ENCODE measurements around the gene DGCR6L.
"Not testable (repeated sequence)": the region's sequence is repeated elsewhere in the genome, so short reads cannot be mapped to it uniquely, and the experiment has no call there.

Gene DGCR6L

DNA sequence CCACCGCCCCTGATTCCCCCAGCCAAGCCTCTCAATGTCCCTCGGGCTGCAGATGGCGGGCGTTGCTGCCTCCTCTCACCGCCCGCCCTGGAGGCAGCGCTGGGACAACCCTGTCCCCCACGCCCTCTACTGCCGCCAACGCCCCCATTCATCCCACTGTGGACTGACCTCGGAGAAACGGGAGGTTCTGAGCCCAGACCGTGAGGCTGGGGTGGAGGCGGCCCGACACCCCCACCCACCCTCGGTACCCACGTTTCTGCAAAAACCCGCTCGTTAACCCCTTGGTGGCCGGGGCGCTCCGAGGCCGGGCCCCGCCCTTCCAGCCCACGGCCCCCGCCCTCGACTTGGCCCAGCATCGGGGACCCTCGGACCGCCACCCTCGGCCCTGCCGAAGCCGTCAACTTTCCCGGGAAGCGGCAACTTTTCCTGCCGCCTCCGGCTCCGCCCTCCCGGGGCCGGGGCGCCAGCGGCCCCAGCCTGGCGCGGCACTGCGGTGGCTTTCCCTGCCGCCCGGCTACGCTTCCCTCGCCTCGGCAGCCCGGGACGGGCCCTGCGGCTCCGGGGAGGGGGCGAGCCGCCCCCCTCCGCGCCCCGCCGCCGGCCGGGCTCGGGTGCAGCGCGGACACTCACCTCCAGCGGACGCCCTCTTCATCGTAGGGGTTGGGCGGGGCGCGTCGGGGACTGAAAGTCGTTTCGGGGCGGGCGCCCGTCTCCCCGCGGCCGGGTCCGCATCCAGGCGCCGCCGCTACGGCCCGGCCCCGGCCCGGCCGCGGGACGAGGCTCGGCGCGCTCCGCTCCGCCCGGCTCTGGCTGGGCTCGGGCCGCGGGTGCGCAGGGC lies 52.2 kb downstream of the DGCR6L start:
- peak overlapping the region; percentile 23 for H3K27ac ChIP-seq (ENCODE audit: poor library complexity, severe bottlenecking)
- peak overlapping the region; percentile 70 for H3K4me3 ChIP-seq (ENCODE audit: severe bottlenecking)
- ATAC-seq (ENCODE audit: low read depth) (peak; percentile 18), DNase-seq (ENCODE audit: low spot score) (no peak)
- H3K9me3 ChIP-seq (ENCODE audit: severe bottlenecking), result no peaks in the 10 kb centered on the region
- no peaks in the 10 kb centered on the region for H3K4me1 ChIP-seq (ENCODE audit: insufficient read depth, poor library complexity, severe bottlenecking)
- no peak for TF ChIP-seq CTCF (IDR thresholded peaks at IDR 0.05; ENCODE audit: poor library complexity, severe bottlenecking)
- H3K36me3 ChIP-seq (ENCODE audit: low read depth), result no peaks in the 10 kb centered on the region
- no peaks in the 10 kb centered on the region for H3K27me3 ChIP-seq (ENCODE audit: insufficient read depth, poor library complexity, severe bottlenecking)

- not testable (repeated sequence) for H3K36me3 ChIP-seq (ENCODE audit: low read depth); ATAC-seq (ENCODE audit: low read depth); H3K9me3 ChIP-seq (ENCODE audit: severe bottlenecking); DNase-seq (ENCODE audit: low spot score); H3K4me1 ChIP-seq (ENCODE audit: insufficient read depth, poor library complexity, severe bottlenecking); H3K27me3 ChIP-seq (ENCODE audit: insufficient read depth, poor library complexity, severe bottlenecking); H3K27ac ChIP-seq (ENCODE audit: poor library complexity, severe bottlenecking)
- peak overlapping the region; percentile 70 for H3K4me3 ChIP-seq (ENCODE audit: severe bottlenecking)
These were observed 53.0 kb downstream of the DGCR6L start for GRCh38 chr22:20266667-20267440.

DNA sequence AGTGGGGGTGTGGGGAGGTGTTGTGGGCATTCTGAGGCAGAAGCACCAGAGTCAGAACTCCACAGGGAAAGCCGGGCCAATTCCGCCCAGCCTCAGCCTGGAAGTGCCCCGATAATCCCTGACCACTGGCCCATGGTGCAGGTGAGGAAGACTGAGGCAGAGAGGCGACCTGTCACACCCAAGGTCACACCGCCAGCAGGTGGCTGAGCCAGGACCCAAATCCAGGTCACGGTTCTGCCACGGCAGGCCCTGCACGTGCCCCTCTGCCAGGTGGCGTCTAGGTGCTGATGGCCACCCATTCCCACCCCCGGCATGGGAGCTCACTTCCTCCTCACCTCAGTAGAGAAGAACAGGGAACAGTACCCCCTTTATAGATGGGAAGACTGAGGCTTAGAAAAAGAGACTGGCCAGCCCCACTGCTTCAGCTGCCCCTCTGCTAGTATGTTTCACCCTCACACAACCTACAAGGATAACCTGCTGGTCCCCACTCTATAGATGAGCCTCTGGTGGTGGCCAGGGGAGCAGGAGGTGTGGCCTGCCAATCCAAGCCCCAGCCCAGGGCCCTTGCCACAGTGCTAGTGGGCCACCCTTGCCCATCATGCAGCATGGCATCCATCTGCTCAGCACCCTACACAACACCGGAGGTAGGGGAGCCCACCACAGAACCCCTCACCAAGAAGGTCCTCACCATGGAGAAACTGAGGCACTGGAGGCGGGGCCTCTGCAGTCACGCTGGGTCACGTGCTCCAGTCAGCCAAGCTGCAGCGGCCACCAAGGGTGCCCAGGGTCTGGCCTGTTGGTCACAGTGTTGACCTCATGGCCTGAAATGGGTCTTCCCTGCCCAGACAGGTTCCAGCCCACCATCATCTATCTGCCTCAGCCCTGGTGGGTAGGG lies 53.8 kb downstream of the DGCR6L start:
- DNase-seq (ENCODE audit: low spot score); ATAC-seq (ENCODE audit: low read depth); H3K27me3 ChIP-seq (ENCODE audit: insufficient read depth, poor library complexity, severe bottlenecking); H3K36me3 ChIP-seq (ENCODE audit: low read depth); H3K27ac ChIP-seq (ENCODE audit: poor library complexity, severe bottlenecking); H3K9me3 ChIP-seq (ENCODE audit: severe bottlenecking); H3K4me3 ChIP-seq (ENCODE audit: severe bottlenecking); H3K4me1 ChIP-seq (ENCODE audit: insufficient read depth, poor library complexity, severe bottlenecking): not testable (repeated sequence)

GRCh38 chr22:20264614-20265452 lies 55.0 kb downstream of the DGCR6L start:
- DNase-seq (ENCODE audit: low spot score) (no peak), ATAC-seq (ENCODE audit: low read depth) (no peak)
- Histone ChIP-seq H3K27ac (ENCODE audit: poor library complexity, severe bottlenecking) (no peak overlapping the region), H3K4me1 (ENCODE audit: insufficient read depth, poor library complexity, severe bottlenecking) (no peaks in the 10 kb centered on the region), H3K4me3 (ENCODE audit: severe bottlenecking) (no peak overlapping the region), H3K27me3 (ENCODE audit: insufficient read depth, poor library complexity, severe bottlenecking) (no peaks in the 10 kb centered on the region), H3K9me3 (ENCODE audit: severe bottlenecking) (no peaks in the 10 kb centered on the region), H3K36me3 (ENCODE audit: low read depth) (no peaks in the 10 kb centered on the region)
- no peak for TF ChIP-seq CTCF (IDR thresholded peaks at IDR 0.05; ENCODE audit: poor library complexity, severe bottlenecking)
